ENCODE results near the gene TNNT1.

- TF ChIP-seq CTCF (IDR thresholded peaks at IDR 0.05): no peak
- no peak for TF ChIP-seq POLR2A (IDR thresholded peaks at IDR 0.05)
These were observed 14.3 kb downstream of the TNNT1 start for GRCh38 chr19:55134736-55135135.

All from prostate gland (tissue), 2 donors.